Esophagus squamous epithelium (tissue), 5 donors: ENCODE measurements around the gene SGSM2. TPM values are rescaled to one million over a fixed set of nuclear protein-coding genes. Genes with fewer than 3 reads are reported as not detected.

Source experiments
- DNase-seq: peaks from one replicate; lab custom pipeline; 2025; lab: John Stamatoyannopoulos, UW
- H3K27ac ChIP-seq, 4 donors: fragments of 200-600 bp; sonication (generic); one replicate each; pipeline ENCODE4 v1.5.1; 2016 to 2019; ENCODE audit warnings: mild to moderate bottlenecking in 1 of 4
- H3K27me3 ChIP-seq, 4 donors: fragments of 200-600 bp; sonication (generic); 1 replicate in 3 of 4; 2 replicates in 1 of 4; pipeline versions ENCODE4 v1.5.1 to v1.6.0; 2017 to 2021; ENCODE audit warnings: antibody characterized with exemption in 1 of 4
- H3K36me3 ChIP-seq, 3 donors: fragments of 200-600 bp; sonication (generic); one replicate each; pipeline ENCODE4 v1.5.1; 2016 to 2019
- H3K4me1 ChIP-seq, 3 donors: fragments of 200-600 bp; sonication (generic); one replicate each; pipeline ENCODE4 v1.5.1; 2017 to 2019
- H3K4me3 ChIP-seq, 4 donors: fragments of 200-600 bp; sonication (generic); 1 replicate in 3 of 4; 2 replicates in 1 of 4; pipeline ENCODE4 v1.5.1; 2016 to 2019; ENCODE audit warnings: mild to moderate bottlenecking in 2 of 4, moderate library complexity in 1 of 4
- H3K9me3 ChIP-seq, 3 donors: fragments of 200-600 bp; sonication (generic); one replicate each; pipeline ENCODE4 v1.5.1; 2016 to 2019
- POLR2A ChIP-seq, 4 donors: fragments of 450-650 bp; IDR thresholded peaks; one replicate each; pipeline ENCODE4 v1.6.1; 2017; ENCODE audit warnings: antibody characterized with exemption in 4 of 4, mild to moderate bottlenecking in 4 of 4, moderate library complexity in 3 of 4
- WGBS, 2 donors: methylation state at CpG; one replicate each; pipeline ENCODE4 v1.1.5; 2018; 5-methylcytosine and 5-hydroxymethylcytosine counted together
- intact Hi-C: fragments of 100-400 bp; cut with DNase I; formaldehyde crosslinking; loops from one replicate; pipeline ENCODE4 v1.15.0; 2022
- total RNA-seq, 4 donors: library from RNA; depleted of rRNA; stranded (reverse); fragments of >200 nt; gene quantifications; one replicate each; pipeline ENCODE4 v1.1.0, GENCODE V29; 2016
- TF ChIP-seq, protein P1 (sequence below), 6 experiments: fragments of 450-650 bp in 4 of 6; fragments of 200-600 bp in 2 of 6; sonication (generic) in 2 of 6; IDR thresholded peaks; one replicate each; pipeline ENCODE4 v1.5.1; 2016 to 2019; ENCODE audit warnings: antibody characterized with exemption in 6 of 6, mild to moderate bottlenecking in 4 of 6, moderate library complexity in 4 of 6
- donor health status: DM: yes; HTN: yes; CAD: no.

Gene SGSM2
- total RNA-seq, 4 donors from 2014 or later, result 24.3 to 67.9 (median 35.3) TPM

DNA sequence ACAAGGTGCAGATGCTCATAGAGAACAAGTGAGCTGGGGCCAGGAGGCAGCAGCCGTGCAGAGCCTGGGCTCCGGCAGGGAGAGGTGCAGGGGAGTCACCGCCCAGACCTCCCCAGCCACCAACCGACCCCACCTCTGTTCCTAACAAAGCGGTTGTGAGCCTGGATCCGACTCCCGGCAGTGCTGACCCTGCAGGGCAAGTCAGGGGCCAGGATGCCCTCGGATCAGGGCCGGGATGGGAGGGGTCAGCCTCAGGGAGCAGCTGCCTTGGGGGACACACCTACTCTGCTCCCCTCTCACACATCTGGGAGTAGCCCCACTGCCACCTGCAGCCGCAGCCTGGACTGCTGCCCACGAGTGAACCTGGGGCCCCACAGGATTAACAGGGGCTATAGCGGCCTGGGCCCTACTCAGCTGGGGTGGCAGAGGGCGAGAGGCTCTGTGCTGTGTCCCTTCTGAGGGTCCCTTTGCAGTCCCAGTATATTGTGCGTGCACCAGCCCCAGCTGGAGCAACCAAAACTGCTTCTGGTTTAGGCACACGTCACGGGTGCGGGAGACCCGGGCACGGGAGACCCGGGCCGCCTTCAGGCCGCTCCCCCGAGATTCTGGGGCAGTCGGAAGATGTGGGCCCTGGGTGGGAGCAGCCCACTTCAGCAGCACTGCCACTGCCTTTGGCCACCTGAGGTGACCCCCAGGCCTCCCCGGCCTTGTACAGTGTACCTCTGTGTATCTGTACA, 42.4 kb downstream of the SGSM2 start:
- no peaks in the 10 kb centered on the region for H3K27me3 ChIP-seq
- H3K36me3 ChIP-seq, result peaks cover 0 to 84% (median 17%) of the 10 kb centered on the region in 3 donors
- no peak for TF ChIP-seq POLR2A (IDR thresholded peaks at IDR 0.05)
- TF ChIP-seq, protein P1, sequence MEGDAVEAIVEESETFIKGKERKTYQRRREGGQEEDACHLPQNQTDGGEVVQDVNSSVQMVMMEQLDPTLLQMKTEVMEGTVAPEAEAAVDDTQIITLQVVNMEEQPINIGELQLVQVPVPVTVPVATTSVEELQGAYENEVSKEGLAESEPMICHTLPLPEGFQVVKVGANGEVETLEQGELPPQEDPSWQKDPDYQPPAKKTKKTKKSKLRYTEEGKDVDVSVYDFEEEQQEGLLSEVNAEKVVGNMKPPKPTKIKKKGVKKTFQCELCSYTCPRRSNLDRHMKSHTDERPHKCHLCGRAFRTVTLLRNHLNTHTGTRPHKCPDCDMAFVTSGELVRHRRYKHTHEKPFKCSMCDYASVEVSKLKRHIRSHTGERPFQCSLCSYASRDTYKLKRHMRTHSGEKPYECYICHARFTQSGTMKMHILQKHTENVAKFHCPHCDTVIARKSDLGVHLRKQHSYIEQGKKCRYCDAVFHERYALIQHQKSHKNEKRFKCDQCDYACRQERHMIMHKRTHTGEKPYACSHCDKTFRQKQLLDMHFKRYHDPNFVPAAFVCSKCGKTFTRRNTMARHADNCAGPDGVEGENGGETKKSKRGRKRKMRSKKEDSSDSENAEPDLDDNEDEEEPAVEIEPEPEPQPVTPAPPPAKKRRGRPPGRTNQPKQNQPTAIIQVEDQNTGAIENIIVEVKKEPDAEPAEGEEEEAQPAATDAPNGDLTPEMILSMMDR (IDR thresholded peaks at IDR 0.05), result no peak
- no peak for DNase-seq
- intact Hi-C loops, result no loop called here
- 88 to 100% methylated on average over 1 to 4 of the region's 25 CpGs for WGBS, 2 donors
- H3K4me3 ChIP-seq, result no peak overlapping the region
- no peak overlapping the region for H3K27ac ChIP-seq
- peaks cover 0 to 34% (median 15%) of the 10 kb centered on the region in 3 donors for H3K4me1 ChIP-seq
- H3K9me3 ChIP-seq, result no peaks in the 10 kb centered on the region

DNA sequence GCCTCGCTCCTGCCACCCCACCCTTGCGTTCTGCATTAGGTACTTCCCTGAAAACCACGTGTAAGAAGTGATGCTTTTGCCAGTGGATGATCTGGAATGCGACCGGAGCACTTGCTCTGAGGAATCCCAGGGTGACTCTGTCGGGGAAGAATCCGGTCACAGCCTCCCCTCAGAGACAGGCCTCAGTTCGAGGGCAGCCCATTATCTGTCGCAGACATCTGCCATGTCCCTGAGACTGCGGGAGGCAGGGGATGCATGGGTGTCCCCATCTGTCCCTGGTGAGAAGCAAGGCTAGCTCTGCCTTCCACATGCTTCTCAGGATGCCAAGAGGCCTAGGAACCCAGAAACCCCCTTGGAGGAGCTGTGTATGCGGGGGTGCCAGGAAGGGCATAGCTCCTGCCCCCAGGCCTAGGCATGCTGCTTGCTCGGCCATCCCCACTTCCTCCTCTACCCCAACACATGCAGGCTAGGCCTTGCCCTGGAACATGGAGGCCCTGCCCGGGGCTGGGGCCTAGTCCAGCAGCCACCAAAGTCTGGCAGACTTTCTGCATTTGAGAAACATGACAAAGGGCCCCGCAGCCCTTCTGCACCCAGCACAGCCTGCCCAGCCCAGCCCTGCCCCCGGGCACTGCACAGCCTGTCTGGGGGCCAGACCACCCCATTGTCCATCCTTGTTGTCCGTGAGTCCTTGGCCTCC, 43.1 kb downstream of the SGSM2 start:
- 39 to 62% methylated on average over 6 to 8 of the region's 16 CpGs for WGBS, 2 donors
- H3K9me3 ChIP-seq, result no peaks in the 10 kb centered on the region
- intact Hi-C loops, result no loop called here
- H3K27me3 ChIP-seq, result no peaks in the 10 kb centered on the region
- DNase-seq, result no peak
- TF ChIP-seq, protein P1 (IDR thresholded peaks at IDR 0.05), result no peak
- TF ChIP-seq POLR2A (IDR thresholded peaks at IDR 0.05), result no peak
- H3K36me3 ChIP-seq, result peaks cover 0 to 85% (median 17%) of the 10 kb centered on the region in 3 donors
- no peak overlapping the region for H3K4me3 ChIP-seq
- H3K4me1 ChIP-seq, result peaks cover 0 to 34% (median 9%) of the 10 kb centered on the region in 3 donors
- peak overlapping the region in 1 of 4 donors; percentile 6 for H3K27ac ChIP-seq

DNA sequence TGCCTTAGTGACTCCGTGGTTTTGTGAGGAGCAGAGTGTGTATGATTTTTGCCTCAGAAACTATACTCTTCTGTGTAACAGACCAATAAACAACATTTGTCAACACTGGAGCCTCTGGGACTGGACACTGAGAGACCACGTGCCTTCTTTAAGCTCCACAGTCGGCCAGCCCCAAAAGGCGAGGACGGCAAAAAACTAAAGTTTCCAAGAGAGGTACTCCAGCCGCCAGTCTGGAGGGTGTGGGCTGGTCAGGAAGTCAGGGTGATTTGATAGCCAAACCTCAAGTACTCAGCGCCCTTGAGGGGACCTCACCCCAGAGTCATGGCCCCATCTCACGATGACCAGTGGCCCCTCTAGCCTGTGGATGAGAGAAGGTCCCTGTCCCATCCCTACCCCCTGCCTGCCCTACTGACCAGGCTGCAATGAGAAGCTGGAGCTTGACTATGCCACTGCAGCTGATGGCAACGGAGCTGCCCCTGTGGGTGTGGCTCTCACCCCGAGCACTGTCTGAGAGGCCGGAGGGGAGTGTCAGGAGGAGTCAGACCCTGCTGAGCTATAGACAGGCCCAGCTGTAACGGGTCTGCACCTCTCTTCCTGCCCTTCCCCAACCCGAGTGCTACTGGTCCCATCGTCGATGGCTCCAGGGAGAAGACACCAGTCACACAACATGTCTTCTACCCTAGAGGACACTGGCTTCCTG, 43.8 kb downstream of the SGSM2 start:
- H3K27me3 ChIP-seq, result no peaks in the 10 kb centered on the region
- no peak for TF ChIP-seq POLR2A (IDR thresholded peaks at IDR 0.05)
- TF ChIP-seq, protein P1 (IDR thresholded peaks at IDR 0.05), result no peak
- no peak for DNase-seq
- H3K27ac ChIP-seq, result peak overlapping the region in 1 of 4 donors; percentile 6
- peaks cover 1 to 37% (median 9%) of the 10 kb centered on the region in 3 donors for H3K4me1 ChIP-seq
- no peak overlapping the region for H3K4me3 ChIP-seq
- peaks cover 3 to 85% (median 20%) of the 10 kb centered on the region in 3 donors for H3K36me3 ChIP-seq
- WGBS, 2 donors, result 60 to 81% methylated on average over 1 to 6 of the region's 15 CpGs
- H3K9me3 ChIP-seq, result no peaks in the 10 kb centered on the region
- intact Hi-C loops, result no loop called here

DNA sequence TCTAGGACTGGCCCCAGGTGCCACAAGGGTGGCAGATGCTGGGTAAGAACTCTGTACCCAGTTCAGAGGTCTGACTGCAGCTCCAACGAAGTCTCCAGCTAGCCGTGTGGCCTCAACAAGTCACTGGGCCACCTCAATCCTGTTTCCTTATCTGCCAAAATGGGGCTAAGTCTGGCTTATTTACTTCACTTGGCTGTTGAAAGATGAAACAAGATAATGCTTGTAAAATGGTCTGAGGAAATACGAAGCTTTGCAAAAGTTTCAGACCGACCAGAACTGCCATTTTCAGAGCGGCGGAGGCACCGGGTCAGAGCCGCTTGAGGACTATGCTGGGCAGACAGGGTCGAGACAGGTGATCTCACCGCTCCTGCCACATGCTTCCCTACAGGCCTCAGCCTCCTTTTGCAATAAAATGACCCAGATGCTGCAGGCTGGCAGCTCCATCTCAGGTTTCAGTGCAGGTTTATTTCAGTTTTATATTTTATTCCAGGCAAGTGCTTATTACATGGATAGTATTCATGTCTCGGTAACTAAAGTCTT, 46.4 kb downstream of the SGSM2 start:
- Histone ChIP-seq H3K27me3 (no peaks in the 10 kb centered on the region), H3K9me3 (no peaks in the 10 kb centered on the region), H3K4me3 (no peak overlapping the region), H3K27ac (peak overlapping the region in 3 of 4 donors; percentile 46 to 69 (median 61)), H3K4me1 (peaks cover 11 to 57% (median 12%) of the 10 kb centered on the region in 3 donors), H3K36me3 (peaks cover 17 to 85% (median 24%) of the 10 kb centered on the region in 3 donors)
- no peak for DNase-seq
- intact Hi-C loops, result loop anchor here (2.0 kb wide), 1 partner anchor 35 kb away; no protein-coding TSS in a partner anchor
- 85 to 91% methylated on average over 9 to 10 of the region's 11 CpGs for WGBS, 2 donors
- TF ChIP-seq POLR2A (IDR thresholded peaks at IDR 0.05), result no peak
- TF ChIP-seq, protein P1 (IDR thresholded peaks at IDR 0.05), result no peak
